Activated CD4-positive, alpha-beta T cell treated with anti-CD3 and anti-CD28 coated beads for 1 hour (primary cell): ENCODE measurements around the gene BBS10.
"Not testable (repeated sequence)": the region's sequence is repeated elsewhere in the genome, so short reads cannot be mapped to it uniquely, and the experiment has no call there.

Experiments
- DNase-seq: peaks from one replicate; pipeline ENCODE4 v3.0.0-alpha.2; 2020

The BBS10 gene

GRCh38 chr12:76329159-76329558 lies 19.1 kb downstream of the BBS10 start:
- DNase-seq = no peak

- not testable (repeated sequence) for DNase-seq
These were observed 28.5 kb downstream of the BBS10 start for GRCh38 chr12:76319595-76320319.

- no peak for DNase-seq
These were observed 29.2 kb downstream of the BBS10 start for GRCh38 chr12:76318773-76319594.

- DNase-seq = no peak
These were observed 30.2 kb downstream of the BBS10 start for GRCh38 chr12:76317976-76318375.

GRCh38 chr12:76316468-76316867 lies 31.7 kb downstream of the BBS10 start:
- no peak for DNase-seq

GRCh38 chr12:76313299-76313698 lies 34.9 kb downstream of the BBS10 start:
- DNase-seq = no peak

- DNase-seq = no peak
These were observed 35.9 kb downstream of the BBS10 start for GRCh38 chr12:76312315-76312714.

GRCh38 chr12:76311796-76312195 lies 36.4 kb downstream of the BBS10 start:
- DNase-seq = no peak

GRCh38 chr12:76310110-76310509 lies 38.1 kb downstream of the BBS10 start:
- DNase-seq = no peak

- no peak for DNase-seq
These were observed 39.3 kb downstream of the BBS10 start for GRCh38 chr12:76308866-76309265.

GRCh38 chr12:76307083-76307482 lies 41.1 kb downstream of the BBS10 start:
- DNase-seq = no peak

- no peak for DNase-seq
These were observed 44.2 kb downstream of the BBS10 start for GRCh38 chr12:76303989-76304460.

GRCh38 chr12:76303365-76303764 lies 44.9 kb downstream of the BBS10 start:
- DNase-seq = no peak

- DNase-seq = no peak
These were observed 47.9 kb downstream of the BBS10 start for GRCh38 chr12:76300297-76300665.

GRCh38 chr12:76299536-76300296 lies 48.5 kb downstream of the BBS10 start:
- no peak for DNase-seq
